ENCODE data around the gene SPON2.

GRCh38 chr4:1124818-1125217 is 47.6 kb downstream of the SPON2 start:
- TF ChIP-seq CTCF (IDR thresholded peaks at IDR 0.05; ENCODE audit: borderline replicate concordance, extremely low read depth, low read length, poor library complexity, severe bottlenecking), result no peak
- no peak for TF ChIP-seq EZH2 (IDR thresholded peaks at IDR 0.05; ENCODE audit: borderline replicate concordance, low read depth, low read length, severe bottlenecking)

All from DND-41 (cell line).